HepG2 (cell line): ENCODE data around the gene AADACL4. TPM values are rescaled to one million over a fixed set of nuclear protein-coding genes. Genes with fewer than 3 reads are reported as not detected.

Experiments
- ATAC-seq: fragments of 200-7000 bp; cut with Tn5 transposase; 3 replicates; pipeline ENCODE4 v1.9.1; 2020; ENCODE audit warnings: mild to moderate bottlenecking, moderate library complexity
- BruUV-seq: library from RNA; stranded (reverse); fragments of 400-500 nt; replicated peaks from 2 replicates; lab custom pipeline; 2021; lab: Mats Ljungman, UMichigan
- CTCF ChIA-PET: fragments of 300-600 bp; formaldehyde crosslinking; extraction: SDS; loops from one replicate; lab custom pipeline; 2021; ENCODE audit warnings: low total read pairs, inconsistent platforms, low intra/inter-chr PET ratio; lab: Yijun Ruan, JAX
- POLR2A ChIA-PET: fragments of 350-600 bp; sonication (Branson Sonifier 250); formaldehyde crosslinking; loops from one replicate; lab custom pipeline; 2020; ENCODE audit warnings: antibody characterized with exemption, inconsistent platforms; lab: Yijun Ruan, JAX
- DNase-seq: peaks from one replicate; pipeline ENCODE4 v3.0.0-alpha.2; 2015; ENCODE audit warnings: low spot score
- FAIRE-seq: peaks from 3 replicates; lab custom pipeline; 2011; peaks lifted over from hg19 to GRCh38; lab: Jason Lieb, UNC
- H2AFZ ChIP-seq: one replicate; pipeline ENCODE4 v1.6.1; 2011; ENCODE audit warnings: low read length, inconsistent platforms
- H3K27ac ChIP-seq: fragments of 300-600 bp; 3 replicates; pipeline ENCODE4 v1.8.0; 2011; ENCODE audit warnings: mixed run types, mild to moderate bottlenecking, mixed read lengths, low read length, inconsistent platforms; ENCODE audit not compliant: insufficient read depth; ENCODE audit errors: extremely low read length
- H3K27me3 ChIP-seq, 2 experiments: fragments of 200-600 bp in 1 of 2; 2 replicates in 1 of 2; 3 replicates in 1 of 2; pipeline versions ENCODE4 v1.6.0 to v1.8.0; 2011; ENCODE audit warnings: low read length in 2 of 2, mild to moderate bottlenecking in 2 of 2, moderate library complexity in 2 of 2, inconsistent platforms in 1 of 2; ENCODE audit not compliant: insufficient read depth in 2 of 2, control insufficient read depth in 1 of 2
- H3K36me3 ChIP-seq, 2 experiments: fragments of 200-600 bp in 1 of 2; replicated peaks in 1 of 2; 2 replicates in 1 of 2; 3 replicates in 1 of 2; pipeline versions ENCODE4 v1.5.1 to v1.8.0; 2011; ENCODE audit warnings: low read length in 2 of 2, inconsistent platforms in 1 of 2; ENCODE audit not compliant: insufficient read depth in 2 of 2, control insufficient read depth in 1 of 2
- H3K4me1 ChIP-seq: 2 replicates; pipeline ENCODE4 v1.5.1; 2012; ENCODE audit warnings: low read length, inconsistent platforms; ENCODE audit not compliant: insufficient read depth
- H3K4me2 ChIP-seq: 2 replicates; pipeline ENCODE4 v1.6.0; 2011; ENCODE audit warnings: low read depth, low read length, inconsistent platforms
- H3K4me3 ChIP-seq, 3 experiments: fragments of 200-600 bp in 1 of 3; sonication (generic), shearing (Covaris generic) in 1 of 3; replicated peaks in 1 of 3; 2 replicates each; pipeline ENCODE4 v1.5.1; 2011 to 2016; ENCODE audit warnings: low read length in 3 of 3, inconsistent platforms in 2 of 3, low read depth in 2 of 3, mild to moderate bottlenecking in 2 of 3, control low read depth in 1 of 3, mixed read lengths in 1 of 3; ENCODE audit not compliant: insufficient read depth in 1 of 3
- H3K79me2 ChIP-seq: one replicate; pipeline ENCODE4 v1.6.1; 2011; ENCODE audit warnings: low read length, inconsistent platforms; ENCODE audit not compliant: insufficient read depth
- H3K9ac ChIP-seq: 2 replicates; pipeline ENCODE4 v1.6.0; 2011; ENCODE audit warnings: mild to moderate bottlenecking, low read depth, low read length, inconsistent platforms; ENCODE audit not compliant: insufficient read depth
- H3K9me3 ChIP-seq: 2 replicates; pipeline ENCODE4 v1.5.1; 2012; ENCODE audit warnings: mild to moderate bottlenecking, low read length
- H4K20me1 ChIP-seq: 2 replicates; pipeline ENCODE4 v1.6.0; 2011; ENCODE audit warnings: inconsistent platforms, mild to moderate bottlenecking, low read length, moderate library complexity; ENCODE audit not compliant: insufficient read depth
- ATF7 ChIP-seq, 2 experiments: fragments of 450-650 bp in 1 of 2; sonication (generic) in 1 of 2; formaldehyde crosslinking in 1 of 2; IDR thresholded peaks; 2 replicates each; pipeline versions ENCODE4 v1.4.0 to v1.6.1; 2016 to 2020; ENCODE audit warnings: antibody characterized with exemption in 1 of 2, mild to moderate bottlenecking in 1 of 2, missing genetic modification reagents in 1 of 2
- CENPT ChIP-seq: sonication (generic); formaldehyde crosslinking; IDR thresholded peaks from 2 replicates; pipeline ENCODE4 v1.8.0; 2022; ENCODE audit warnings: low read depth, mild to moderate bottlenecking, moderate library complexity, missing genetic modification reagents
- CREB1 ChIP-seq, 2 experiments: fragments of 450-650 bp in 1 of 2; IDR thresholded peaks; 2 replicates each; pipeline ENCODE4 v1.6.1; 2016 to 2017; ENCODE audit warnings: control low read depth in 1 of 2, mild to moderate bottlenecking in 1 of 2, missing compliant biosample characterization in 1 of 2, missing genetic modification characterization in 1 of 2
- ELF1 ChIP-seq: sonication (generic); formaldehyde crosslinking; IDR thresholded peaks from 2 replicates; pipeline ENCODE4 v1.4.0; 2020; ENCODE audit warnings: missing genetic modification reagents
- HIVEP1 ChIP-seq: sonication (generic); formaldehyde crosslinking; IDR thresholded peaks from 2 replicates; pipeline ENCODE4 v1.4.0; 2020; ENCODE audit warnings: mild to moderate bottlenecking, missing genetic modification reagents
- PLRG1 ChIP-seq: fragments of 450-650 bp; conservative IDR thresholded peaks from 2 replicates; pipeline ENCODE4 v1.6.1; 2016
- RBM39 ChIP-seq: fragments of 200-400 bp; formaldehyde crosslinking; IDR thresholded peaks from one replicate; pipeline ENCODE4 v1.6.1; 2018; ENCODE audit warnings: antibody characterized with exemption, mild to moderate bottlenecking, low read depth, low read length; ENCODE audit not compliant: poor library complexity, severe bottlenecking
- ZFP36L1 ChIP-seq: sonication (generic); formaldehyde crosslinking; IDR thresholded peaks from 2 replicates; pipeline ENCODE4 v1.8.0; 2022; ENCODE audit warnings: mild to moderate bottlenecking, missing genetic modification reagents, moderate library complexity
- ZNF101 ChIP-seq: sonication (generic); formaldehyde crosslinking; IDR thresholded peaks from 2 replicates; pipeline ENCODE4 v1.4.0; 2020; ENCODE audit warnings: mild to moderate bottlenecking, low read depth, missing genetic modification reagents, borderline replicate concordance
- ZNF296 ChIP-seq: sonication (generic); formaldehyde crosslinking; conservative IDR thresholded peaks from 2 replicates; pipeline ENCODE4 v1.5.0; 2020; ENCODE audit warnings: mild to moderate bottlenecking, missing genetic modification reagents
- ZNF570 ChIP-seq: sonication (generic); formaldehyde crosslinking; IDR thresholded peaks from 2 replicates; pipeline ENCODE4 v1.4.0; 2020; ENCODE audit warnings: mild to moderate bottlenecking, missing genetic modification reagents, borderline replicate concordance
- ZSCAN21 ChIP-seq: sonication (generic); formaldehyde crosslinking; IDR thresholded peaks from 2 replicates; pipeline ENCODE4 v1.8.0; 2022; ENCODE audit warnings: mild to moderate bottlenecking, missing genetic modification reagents, moderate library complexity, borderline replicate concordance
- ZSCAN22 ChIP-seq: sonication (generic); formaldehyde crosslinking; IDR thresholded peaks from 2 replicates; pipeline ENCODE4 v1.4.0; 2020; ENCODE audit warnings: mild to moderate bottlenecking, missing genetic modification reagents
- WGBS: methylation state at CpG from one replicate; pipeline ENCODE4 v1.1.6; 2017; ENCODE audit warnings: low lambda C conversion rate; 5-methylcytosine and 5-hydroxymethylcytosine counted together
- in situ Hi-C: cut with HindIII; loops from 2 replicates; pipeline ENCODE4 v1.10.0; 2017; ENCODE audit warnings: low pct_unique_long_range_greater_than_20kb; ENCODE audit not compliant: extremely low pct_ligation_motif_present
- intact Hi-C: fragments of 100-400 bp; cut with micrococcal nuclease; formaldehyde crosslinking; loops from one replicate; pipeline ENCODE4 v1.10.0; 2022; ENCODE audit not compliant: unreplicated experiment
- polyA plus RNA-seq, 8 experiments: library from polyadenylated mRNA; depleted of rRNA in 3 of 8; stranded (reverse) in 7 of 8; unstranded in 1 of 8; fragments of >200 nt; fragmentation: Illumina TruSeq in 4 of 8; extraction: Trizol in 4 of 8; gene quantifications; 2 replicates each; pipeline versions ENCODE4 v1.2.1 to v1.2.3, GENCODE V29; 2011 to 2016; ENCODE audit warnings: low read depth in 4 of 8, missing spikeins in 1 of 8, mixed read lengths in 1 of 8; ENCODE audit not compliant: insufficient read depth in 1 of 8
- total RNA-seq, 5 experiments: library from RNA; depleted of rRNA; stranded (reverse); fragments of >200 nt; fragmentation: Illumina TruSeq; extraction: Trizol; gene quantifications; 2 replicates each; pipeline ENCODE4 v1.2.3, GENCODE V29; 2016; ENCODE audit warnings: low read depth in 1 of 5
- TF ChIP-seq, protein P1 (sequence below): sonication (generic); formaldehyde crosslinking; IDR thresholded peaks from 2 replicates; pipeline ENCODE4 v1.4.0; 2020; ENCODE audit warnings: mild to moderate bottlenecking, missing genetic modification reagents, borderline replicate concordance
- TF ChIP-seq, protein P2 (sequence below): sonication (generic); formaldehyde crosslinking; IDR thresholded peaks from 2 replicates; pipeline ENCODE4 v1.8.1; 2023; ENCODE audit warnings: mild to moderate bottlenecking, missing genetic modification reagents

AADACL4 gene
- total and polyA plus RNA-seq, 2 of the 13 experiments (the other 11 are each of a cell fraction or from before 2014, with no cell fraction given) = not detected

DNA sequence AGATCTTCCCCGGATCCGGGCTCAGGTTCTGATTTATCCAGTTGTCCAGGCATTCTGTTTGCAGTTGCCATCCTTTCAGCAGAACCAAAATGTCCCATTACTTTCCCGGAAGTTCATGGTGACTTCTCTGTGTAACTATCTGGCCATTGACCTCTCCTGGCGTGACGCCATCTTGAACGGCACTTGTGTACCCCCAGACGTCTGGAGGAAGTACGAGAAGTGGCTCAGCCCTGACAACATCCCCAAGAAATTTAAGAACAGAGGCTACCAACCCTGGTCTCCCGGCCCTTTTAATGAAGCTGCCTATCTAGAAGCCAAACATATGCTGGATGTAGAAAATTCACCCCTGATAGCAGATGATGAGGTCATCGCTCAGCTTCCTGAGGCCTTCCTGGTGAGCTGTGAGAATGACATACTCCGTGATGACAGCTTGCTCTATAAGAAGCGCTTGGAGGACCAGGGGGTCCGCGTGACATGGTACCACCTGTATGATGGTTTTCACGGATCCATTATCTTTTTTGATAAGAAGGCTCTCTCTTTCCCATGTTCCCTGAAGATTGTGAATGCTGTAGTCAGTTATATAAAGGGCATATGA, 22.4 kb downstream of the AADACL4 start:
- BruUV-seq = no TSS peak
- Histone ChIP-seq H3K27me3 (peaks cover 2 to 5% of the 10 kb centered on the region in 2 experiments; a peak in 3 of 5 replicates), H2AFZ (no peak overlapping the region), H3K9ac (no peak overlapping the region), H3K79me2 (no peaks in the 10 kb centered on the region), H3K4me2 (no peak overlapping the region), H3K4me3 (no peak overlapping the region), H3K9me3 (peaks cover 10% of the 10 kb centered on the region; the same call in 1 of the 2 replicates), H3K27ac (no peak overlapping the region), H4K20me1 (no peaks in the 10 kb centered on the region), H3K36me3 (no peaks in the 10 kb centered on the region), H3K4me1 (no peaks in the 10 kb centered on the region)
- CTCF ChIA-PET = no interaction called here
- 67% methylated on average over 15 of the region's 15 CpGs for WGBS
- FAIRE-seq = no peak
- POLR2A ChIA-PET = no interaction called here
- ATAC-seq = no peak
- TF ChIP-seq, protein P1, sequence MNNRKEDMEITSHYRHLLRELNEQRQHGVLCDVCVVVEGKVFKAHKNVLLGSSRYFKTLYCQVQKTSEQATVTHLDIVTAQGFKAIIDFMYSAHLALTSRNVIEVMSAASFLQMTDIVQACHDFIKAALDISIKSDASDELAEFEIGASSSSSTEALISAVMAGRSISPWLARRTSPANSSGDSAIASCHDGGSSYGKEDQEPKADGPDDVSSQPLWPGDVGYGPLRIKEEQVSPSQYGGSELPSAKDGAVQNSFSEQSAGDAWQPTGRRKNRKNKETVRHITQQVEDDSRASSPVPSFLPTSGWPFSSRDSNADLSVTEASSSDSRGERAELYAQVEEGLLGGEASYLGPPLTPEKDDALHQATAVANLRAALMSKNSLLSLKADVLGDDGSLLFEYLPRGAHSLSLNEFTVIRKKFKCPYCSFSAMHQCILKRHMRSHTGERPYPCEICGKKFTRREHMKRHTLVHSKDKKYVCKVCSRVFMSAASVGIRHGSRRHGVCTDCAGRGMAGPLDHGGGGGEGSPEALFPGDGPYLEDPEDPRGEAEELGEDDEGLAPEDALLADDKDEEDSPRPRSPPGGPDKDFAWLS (CRISPR knock-in tag) = no peak
- TF ChIP-seq PLRG1 = no peak
- TF ChIP-seq ZNF296 (CRISPR knock-in tag) = no peak
- TF ChIP-seq ELF1 = no peak
- no peak for TF ChIP-seq CENPT (CRISPR knock-in tag)
- no peak for TF ChIP-seq ZNF570
- no peak for TF ChIP-seq HIVEP1 (CRISPR knock-in tag)
- no peak for TF ChIP-seq ZNF101
- no peak for TF ChIP-seq RBM39
- no peak for TF ChIP-seq ZFP36L1 (CRISPR knock-in tag)
- no peak for TF ChIP-seq ZSCAN21 (CRISPR knock-in tag)
- peak; percentile 86 for TF ChIP-seq ATF7 (IDR thresholded peaks at IDR 0.05)
- no peak for TF ChIP-seq ATF7 (CRISPR knock-in tag; IDR thresholded peaks at IDR 0.05)
- no peak for TF ChIP-seq ZSCAN22 (CRISPR knock-in tag)
- TF ChIP-seq, protein P2, sequence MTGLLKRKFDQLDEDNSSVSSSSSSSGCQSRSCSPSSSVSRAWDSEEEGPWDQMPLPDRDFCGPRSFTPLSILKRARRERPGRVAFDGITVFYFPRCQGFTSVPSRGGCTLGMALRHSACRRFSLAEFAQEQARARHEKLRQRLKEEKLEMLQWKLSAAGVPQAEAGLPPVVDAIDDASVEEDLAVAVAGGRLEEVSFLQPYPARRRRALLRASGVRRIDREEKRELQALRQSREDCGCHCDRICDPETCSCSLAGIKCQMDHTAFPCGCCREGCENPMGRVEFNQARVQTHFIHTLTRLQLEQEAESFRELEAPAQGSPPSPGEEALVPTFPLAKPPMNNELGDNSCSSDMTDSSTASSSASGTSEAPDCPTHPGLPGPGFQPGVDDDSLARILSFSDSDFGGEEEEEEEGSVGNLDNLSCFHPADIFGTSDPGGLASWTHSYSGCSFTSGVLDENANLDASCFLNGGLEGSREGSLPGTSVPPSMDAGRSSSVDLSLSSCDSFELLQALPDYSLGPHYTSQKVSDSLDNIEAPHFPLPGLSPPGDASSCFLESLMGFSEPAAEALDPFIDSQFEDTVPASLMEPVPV = no peak
- peak; percentile 47 for TF ChIP-seq CREB1 (IDR thresholded peaks at IDR 0.05)
- no peak for TF ChIP-seq CREB1 (CRISPR knock-in tag; IDR thresholded peaks at IDR 0.05)
- in situ Hi-C loops (loop anchor here (25.0 kb wide), 1 partner anchor 554 kb away; no protein-coding TSS in a partner anchor), intact Hi-C loops (no loop called here)
- no peak for DNase-seq
